Ovary (tissue), 3 donors: Measurements from ENCODE around the gene AGPAT4.

Source experiments
- EP300 ChIP-seq: sonication (generic); formaldehyde crosslinking; IDR thresholded peaks from one replicate; pipeline ENCODE4 v1.6.1; 2017; ENCODE audit warnings: antibody characterized with exemption
- POLR2A ChIP-seq: fragments of 450-650 bp; IDR thresholded peaks from one replicate; pipeline ENCODE4 v1.6.1; 2017; ENCODE audit warnings: antibody characterized with exemption, mild to moderate bottlenecking, moderate library complexity
- TF ChIP-seq, protein P1 (sequence below), 3 donors: fragments of 450-650 bp in 2 of 3; fragments of 200-600 bp in 1 of 3; IDR thresholded peaks; one replicate each; pipeline versions ENCODE4 v1.5.1 to v1.8.0; 2016 to 2022; ENCODE audit warnings: antibody characterized with exemption in 3 of 3, mild to moderate bottlenecking in 1 of 3
- donor health status: DM: no; HTN: no; CAD: no.

GRCh38 chr6:161214722-161215121 lies 59.1 kb downstream of the AGPAT4 start:
- TF ChIP-seq, protein P1, sequence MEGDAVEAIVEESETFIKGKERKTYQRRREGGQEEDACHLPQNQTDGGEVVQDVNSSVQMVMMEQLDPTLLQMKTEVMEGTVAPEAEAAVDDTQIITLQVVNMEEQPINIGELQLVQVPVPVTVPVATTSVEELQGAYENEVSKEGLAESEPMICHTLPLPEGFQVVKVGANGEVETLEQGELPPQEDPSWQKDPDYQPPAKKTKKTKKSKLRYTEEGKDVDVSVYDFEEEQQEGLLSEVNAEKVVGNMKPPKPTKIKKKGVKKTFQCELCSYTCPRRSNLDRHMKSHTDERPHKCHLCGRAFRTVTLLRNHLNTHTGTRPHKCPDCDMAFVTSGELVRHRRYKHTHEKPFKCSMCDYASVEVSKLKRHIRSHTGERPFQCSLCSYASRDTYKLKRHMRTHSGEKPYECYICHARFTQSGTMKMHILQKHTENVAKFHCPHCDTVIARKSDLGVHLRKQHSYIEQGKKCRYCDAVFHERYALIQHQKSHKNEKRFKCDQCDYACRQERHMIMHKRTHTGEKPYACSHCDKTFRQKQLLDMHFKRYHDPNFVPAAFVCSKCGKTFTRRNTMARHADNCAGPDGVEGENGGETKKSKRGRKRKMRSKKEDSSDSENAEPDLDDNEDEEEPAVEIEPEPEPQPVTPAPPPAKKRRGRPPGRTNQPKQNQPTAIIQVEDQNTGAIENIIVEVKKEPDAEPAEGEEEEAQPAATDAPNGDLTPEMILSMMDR (IDR thresholded peaks at IDR 0.05), result no peak
- TF ChIP-seq POLR2A (no peak), EP300 (no peak)
